ENCODE results near the gene TUBG2.

Gene TUBG2

DNA sequence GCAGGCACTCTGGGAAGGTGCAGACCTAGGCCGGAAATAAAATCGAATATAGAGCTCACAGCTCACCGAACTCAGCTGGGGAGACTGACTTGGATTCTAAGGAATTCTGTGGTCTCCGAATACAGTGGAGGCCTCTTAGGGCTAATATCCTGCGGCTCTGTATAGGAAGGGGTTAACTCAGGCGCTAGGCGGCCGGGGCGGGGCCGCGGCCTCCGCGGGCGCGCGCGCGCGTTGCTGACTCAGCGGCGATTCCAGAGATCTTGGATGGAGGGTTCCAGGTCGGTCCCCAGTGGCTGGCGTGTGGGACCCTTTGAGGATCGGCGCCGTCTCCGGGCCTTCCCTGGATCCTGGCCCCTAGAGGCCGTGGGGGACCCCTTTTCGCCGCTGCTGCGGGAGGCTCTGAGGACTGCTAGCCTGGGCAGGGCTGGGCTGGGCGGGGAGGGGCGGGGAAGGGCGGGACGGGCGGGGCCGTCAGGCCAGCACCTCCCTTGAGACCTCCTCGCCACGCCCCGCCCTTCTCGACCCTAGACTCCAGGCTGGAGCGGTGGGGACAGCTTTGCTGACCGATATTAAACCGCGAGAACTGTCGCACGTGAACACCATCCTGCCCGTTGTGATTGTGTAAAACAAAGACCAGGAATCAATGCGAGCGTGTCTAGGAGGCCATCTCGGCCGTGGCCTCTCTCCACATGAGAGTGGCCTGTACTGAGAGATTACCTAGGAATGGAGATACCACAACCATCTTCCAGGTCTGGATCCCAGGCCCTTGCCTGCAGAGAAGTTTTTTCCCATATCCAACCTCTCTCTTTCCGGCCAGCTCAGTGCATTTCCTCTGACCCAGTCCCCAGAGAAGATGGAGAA is 19.1 kb downstream of the TUBG2 start:
- FAIRE-seq, result no peak

DNA sequence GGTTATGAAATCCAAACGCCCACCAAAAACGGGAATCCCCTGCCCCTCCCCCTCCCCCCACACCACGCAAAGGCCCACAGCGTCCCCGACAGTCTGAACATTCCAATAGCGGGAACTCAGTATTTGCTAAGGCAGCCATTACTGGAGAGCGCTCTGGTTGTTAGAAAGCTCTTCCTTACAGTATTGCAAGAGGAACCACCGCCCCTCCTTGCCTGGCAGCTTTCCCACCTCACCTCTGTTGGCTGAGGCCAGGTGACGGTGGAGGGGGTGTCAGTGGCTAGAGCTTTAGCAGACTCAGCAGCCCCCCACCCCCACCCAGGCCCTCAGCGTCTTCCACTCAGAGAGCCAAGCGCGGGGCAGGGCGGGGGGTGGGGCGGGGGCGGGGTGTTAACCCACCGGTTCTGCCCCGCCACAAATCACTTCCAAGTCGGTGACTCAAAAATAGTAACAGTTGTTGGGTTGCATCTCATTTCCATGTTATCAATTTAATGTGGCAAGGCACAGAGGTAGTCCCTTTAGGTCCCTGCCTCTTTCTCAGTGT is 19.9 kb downstream of the TUBG2 start:
- no peak for FAIRE-seq

DNA sequence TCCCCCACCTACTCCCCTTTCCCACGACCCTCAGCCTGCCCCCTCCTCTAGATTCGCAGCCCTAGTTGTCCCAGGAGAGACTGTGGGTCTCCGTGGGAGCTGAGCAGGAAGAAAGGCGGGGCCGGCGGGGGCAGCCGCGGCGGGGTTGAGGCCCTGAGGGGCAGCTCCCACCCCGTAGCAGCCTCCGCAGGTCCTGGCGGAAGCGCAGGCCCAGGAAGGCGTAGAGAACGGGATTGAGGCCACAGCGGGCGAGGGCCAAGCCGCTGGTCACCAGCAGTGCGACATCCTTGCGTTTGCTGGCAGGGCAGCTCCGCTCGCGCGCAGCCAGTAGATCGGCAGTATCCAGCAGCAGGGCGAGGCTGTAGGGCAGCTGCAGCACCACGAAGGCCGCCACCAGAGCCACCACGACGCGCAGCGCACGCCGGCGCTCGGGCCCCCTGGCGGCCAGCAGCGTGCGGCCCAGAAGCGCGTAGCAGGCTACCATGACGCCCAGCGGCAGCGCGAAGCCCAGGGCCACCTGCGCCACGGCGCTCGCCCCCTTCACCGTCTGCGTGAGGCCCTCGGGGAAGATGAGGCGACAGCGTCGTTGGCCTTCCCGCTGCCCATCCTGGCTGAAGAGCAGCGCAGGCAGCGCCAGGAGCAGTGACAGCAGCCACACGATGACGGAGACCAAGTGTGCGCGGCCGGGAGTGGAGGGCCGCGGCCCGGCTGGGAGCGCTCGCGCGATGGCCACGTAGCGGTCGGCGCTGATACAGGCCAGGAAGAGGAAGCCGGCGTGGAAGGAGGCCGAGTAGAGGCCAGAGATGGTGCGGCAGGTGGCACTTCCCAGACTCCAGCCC is 20.6 kb downstream of the TUBG2 start:
- FAIRE-seq, result no peak

DNA sequence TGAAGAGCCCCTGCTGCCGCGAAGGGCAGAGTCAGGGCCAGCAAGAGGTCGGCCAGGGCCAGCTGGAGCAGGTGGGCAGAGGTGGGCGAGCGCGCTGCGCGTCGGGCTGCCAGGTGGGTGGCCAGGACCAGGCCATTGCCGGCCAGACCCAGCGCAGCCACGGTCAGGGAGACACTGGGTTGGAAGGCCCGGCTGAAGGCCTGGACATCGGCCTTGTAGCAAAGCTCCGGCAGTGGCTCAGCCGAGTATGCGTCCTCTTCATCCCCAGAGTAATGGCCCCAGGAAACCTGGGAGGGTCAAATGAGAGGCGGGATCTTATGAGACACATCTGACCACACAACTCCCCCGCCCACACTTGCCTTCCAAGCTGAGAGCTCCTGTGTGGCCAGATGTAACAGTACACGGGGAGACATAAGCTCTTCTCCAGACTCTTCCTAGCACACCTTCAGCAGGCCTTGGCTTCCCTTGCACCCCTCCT is 21.3 kb downstream of the TUBG2 start:
- FAIRE-seq, result no peak

DNA sequence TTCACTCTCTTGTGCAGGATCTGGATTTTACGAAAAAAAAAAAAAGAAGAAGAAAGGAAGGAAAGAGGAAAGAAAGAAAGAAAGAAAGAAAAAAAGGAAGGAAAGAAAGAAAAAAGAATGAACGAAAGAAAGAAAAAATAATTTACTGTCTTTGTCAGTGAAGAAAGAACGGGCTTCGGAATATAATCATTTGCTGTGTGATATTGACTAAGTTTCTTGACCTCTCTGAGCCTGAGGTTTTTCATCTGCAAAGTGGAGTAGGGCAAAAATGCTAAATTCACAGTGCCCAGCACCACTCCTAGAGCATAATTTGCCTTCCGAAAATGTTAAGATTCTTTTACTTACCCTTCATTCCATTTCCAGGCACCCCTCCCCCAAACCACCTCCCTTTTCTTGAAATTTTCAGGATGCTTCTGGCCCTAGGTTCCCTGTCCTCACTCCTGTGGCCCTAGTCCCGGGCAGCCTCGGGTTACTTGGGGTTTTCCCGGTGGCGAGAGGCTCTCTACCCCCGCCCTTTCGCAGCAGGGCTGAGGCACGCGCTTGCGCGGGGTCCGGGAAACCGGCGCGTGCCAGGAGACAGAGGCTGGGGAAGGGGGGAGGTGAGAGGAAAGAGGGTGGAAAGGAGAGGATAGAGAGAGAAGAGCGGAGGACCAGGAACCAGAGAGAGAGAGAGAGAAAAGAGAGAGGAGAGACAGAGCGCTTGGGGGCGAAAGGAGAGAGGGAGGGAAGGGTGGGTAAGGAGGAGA is 23.1 kb downstream of the TUBG2 start, which contains the start of gene CNTNAP1:
TSS of gene CNTNAP1 (plus strand) at position 556 of the 746 bp plus-strand sequence. CDS start 299 bp downstream, outside the sequence.
- FAIRE-seq, result no peak

DNA sequence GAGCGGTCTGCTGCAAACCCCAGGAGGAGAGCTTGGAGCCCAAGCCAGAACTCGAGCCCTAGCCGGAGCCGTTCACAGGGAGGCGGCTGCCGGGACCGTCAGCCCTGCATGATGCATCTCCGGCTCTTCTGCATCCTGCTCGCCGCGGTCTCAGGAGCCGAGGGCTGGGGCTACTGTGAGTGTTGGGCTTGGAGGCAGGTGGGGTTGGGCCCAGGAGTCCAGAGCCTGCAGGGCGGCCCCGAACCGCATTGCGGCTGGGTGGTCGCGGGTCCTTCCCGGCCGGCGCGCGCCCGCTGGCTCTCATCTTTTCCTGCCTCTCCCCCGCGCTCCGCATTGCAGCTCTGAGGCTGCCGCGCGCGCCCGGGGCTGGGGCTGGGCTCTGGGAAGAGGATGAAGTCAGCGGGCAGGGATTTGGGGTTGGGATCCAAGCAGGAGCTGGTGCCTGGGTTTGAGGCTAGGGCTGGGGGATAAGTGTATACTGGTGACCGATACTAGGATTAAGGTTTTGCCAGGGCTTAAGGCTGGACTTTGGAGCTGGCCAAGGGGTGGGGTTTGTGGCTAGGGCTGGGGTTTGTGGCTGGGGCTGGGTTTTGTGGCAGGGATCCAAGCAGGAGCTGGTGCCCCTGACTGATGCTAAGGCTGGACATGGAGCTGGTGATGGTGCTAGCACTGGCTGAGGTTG is 23.8 kb downstream of the TUBG2 start:
- no peak for FAIRE-seq

DNA sequence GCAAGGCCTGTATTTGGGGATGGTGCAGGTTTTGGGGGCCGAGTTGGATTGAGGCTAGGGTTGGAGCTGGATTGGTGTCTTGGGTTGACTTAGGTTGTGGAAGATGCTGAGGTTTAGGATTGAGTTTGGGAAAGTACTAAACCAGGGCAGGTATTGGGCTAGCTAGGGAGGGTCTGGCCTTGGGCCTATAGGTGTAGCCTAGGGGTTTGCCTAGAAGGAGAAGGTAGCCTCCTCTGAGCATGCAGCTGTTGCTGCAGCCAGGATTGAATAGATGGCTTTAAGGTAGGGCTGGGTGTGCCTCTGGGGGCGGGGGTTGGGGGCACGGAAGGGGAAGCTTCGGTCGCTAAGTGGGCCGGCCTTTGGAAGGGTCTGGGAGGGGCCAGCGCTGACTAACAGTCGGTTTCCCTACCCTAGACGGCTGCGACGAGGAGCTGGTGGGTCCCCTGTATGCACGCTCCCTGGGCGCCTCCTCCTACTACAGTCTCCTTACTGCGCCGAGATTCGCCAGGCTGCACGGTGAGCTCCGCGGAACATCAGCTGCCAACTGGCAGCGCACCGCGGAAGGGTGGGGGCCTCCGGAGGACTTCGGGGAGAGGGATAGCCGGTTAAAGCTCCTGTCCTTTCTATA is 24.4 kb downstream of the TUBG2 start:
- no peak for FAIRE-seq

DNA sequence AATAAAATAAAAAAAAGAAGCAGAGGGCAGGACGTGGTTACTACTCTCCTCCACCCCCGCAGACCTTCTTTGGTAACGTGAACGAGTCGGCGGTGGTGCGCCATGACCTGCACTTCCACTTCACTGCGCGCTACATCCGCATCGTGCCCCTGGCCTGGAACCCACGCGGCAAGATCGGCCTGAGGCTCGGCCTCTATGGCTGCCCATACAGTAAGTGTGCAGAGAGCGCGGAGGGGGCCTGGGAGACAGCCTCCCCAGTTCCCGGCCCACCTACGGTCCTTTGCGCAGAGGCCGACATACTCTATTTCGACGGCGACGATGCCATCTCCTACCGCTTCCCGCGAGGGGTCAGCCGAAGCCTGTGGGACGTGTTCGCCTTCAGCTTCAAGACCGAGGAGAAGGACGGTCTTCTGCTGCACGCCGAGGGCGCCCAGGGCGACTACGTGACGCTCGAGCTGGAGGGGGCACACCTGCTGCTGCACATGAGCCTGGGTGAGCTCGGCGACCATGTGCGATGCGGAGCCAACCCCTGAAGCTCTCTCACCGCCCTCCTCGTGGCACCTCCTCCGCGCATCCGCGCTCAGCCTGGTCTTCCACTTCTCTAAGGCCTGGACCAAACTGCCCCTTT is 26.0 kb downstream of the TUBG2 start:
- FAIRE-seq, result no peak

DNA sequence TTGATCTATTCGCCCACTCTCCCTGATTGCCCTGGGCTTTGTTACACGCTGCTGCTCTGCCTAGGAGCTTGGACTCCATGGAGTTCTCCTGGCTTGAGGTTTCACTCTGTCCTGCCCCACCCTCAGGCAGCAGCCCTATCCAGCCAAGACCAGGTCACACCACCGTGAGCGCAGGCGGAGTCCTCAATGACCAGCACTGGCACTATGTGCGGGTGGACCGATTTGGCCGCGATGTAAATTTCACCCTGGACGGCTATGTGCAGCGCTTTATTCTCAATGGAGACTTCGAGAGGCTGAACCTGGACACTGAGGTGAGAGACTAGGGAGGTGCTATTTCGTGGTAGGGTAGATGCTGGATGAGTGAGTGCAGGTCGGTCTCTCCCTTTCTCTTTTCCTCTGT is 26.7 kb downstream of the TUBG2 start:
- no peak for FAIRE-seq

DNA sequence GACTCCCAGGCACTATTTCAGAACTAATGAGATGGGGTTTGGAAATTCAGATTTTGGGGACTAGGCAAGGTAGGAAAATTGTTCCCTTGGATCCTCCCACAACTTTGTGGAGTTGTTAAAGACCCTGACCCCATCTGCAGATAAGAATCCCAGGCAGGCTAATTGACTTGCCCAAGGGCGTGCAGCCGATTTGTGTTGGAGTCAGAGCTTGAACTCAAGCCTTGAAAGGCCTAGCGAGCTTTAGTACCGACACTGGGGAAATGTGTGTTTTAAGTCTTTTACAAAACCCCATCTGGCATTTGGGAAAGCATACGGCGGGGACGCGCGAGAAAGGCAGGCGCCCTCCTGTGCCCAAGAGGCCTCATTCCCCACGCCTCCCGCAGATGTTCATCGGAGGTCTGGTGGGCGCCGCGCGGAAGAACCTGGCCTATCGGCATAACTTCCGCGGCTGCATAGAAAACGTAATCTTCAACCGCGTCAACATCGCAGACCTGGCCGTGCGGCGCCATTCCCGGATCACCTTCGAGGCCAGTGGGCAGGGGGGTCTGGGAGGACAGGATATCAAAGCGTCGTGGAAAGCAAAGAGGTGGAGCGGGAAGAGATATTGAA is 27.5 kb downstream of the TUBG2 start:
- no peak for FAIRE-seq

DNA sequence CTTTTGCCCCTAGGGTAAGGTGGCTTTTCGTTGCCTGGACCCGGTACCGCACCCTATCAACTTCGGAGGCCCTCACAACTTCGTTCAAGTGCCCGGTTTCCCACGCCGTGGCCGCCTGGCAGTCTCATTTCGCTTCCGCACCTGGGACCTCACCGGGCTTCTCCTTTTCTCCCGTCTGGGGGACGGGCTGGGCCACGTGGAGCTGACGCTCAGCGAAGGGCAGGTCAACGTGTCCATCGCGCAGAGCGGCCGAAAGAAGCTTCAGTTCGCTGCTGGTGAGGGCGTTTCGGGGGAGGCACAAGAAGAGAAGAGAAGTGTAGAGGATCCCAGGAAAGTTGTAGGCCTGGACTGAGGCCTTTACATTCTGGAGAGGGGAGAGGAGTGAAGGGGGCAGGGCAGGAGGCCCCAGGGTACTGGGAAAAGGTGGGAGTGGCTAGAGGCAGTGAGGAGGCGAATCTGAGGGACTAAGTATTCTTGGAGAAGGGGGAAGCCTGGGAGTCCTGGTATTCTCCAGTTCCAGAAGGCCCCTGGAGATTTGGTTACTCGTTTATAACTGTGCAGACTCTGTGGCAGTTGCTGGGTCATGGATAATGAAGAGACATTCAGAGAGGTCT is 28.7 kb downstream of the TUBG2 start:
- no peak for FAIRE-seq

DNA sequence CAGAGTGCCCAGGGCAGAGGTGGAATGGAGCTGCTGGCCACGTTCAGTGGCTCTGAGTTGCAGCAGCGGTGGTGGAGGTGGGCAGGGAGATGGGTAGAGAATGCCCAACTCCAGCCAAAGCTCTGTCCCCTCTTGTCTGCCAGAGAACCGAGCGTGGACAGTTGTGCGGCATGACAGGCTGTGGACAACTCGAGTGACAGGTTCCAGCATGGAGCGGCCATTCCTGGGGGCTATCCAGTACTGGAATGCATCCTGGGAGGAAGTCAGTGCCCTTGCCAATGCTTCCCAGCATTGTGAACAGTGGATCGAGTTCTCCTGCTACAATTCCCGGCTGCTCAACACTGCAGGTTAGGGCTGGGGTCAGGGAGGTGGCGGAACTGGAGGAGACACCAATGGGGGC is 31.5 kb downstream of the TUBG2 start:
- no peak for FAIRE-seq

DNA sequence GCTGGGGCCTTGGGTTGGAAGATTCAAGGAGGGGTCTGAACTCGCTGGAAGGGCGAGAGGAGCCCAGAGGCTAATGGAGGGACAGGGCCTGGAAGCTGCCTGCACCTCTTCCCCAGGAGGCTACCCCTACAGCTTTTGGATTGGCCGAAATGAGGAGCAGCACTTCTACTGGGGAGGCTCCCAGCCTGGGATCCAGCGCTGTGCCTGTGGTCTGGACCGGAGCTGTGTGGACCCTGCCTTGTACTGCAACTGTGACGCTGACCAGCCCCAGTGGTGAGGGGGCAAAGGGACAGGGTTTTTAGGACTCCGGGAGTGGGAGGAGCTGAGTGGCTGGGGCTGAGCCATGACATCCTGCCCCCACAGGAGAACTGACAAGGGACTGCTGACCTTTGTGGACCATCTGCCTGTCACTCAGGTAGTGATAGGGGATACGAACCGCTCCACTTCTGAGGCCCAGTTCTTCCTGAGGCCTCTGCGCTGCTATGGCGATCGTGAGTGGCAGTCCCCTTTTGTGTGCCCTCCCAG is 32.0 kb downstream of the TUBG2 start:
- FAIRE-seq, result no peak

DNA sequence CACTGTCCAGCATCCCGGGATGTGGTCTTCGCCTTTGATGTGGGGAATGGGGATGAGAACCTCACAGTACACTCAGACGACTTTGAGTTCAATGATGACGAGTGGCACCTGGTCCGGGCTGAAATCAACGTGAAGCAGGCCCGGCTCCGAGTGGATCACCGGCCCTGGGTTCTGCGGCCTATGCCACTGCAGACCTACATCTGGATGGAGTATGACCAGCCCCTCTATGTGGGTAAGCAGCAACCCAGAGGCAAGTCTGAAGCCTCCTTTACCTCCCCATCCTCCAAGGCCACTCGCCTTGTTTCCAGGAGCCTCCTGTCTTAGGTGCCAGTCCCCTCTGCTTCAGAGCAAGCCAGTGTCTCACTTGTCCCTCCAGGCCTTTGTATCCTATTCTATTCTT is 33.4 kb downstream of the TUBG2 start:
- no peak for FAIRE-seq

DNA sequence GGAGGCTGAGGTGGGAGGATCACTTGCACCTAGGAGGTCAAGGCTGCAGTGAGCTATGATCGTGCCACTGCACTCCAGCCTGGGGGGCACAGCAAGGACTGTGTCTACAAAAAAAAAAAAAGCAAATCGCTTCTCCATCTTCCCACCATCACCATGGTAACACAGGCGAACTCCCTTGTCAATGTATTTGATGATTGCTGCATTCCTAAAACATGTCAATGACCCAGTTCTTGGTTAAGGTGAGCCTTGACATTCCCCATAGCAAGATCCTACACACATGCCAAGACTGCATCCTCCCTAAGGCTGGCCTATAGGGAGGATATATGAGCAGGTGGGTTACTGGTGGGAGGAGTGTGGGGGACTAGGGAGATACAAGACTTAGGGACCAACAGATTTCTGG is 35.4 kb downstream of the TUBG2 start:
- no peak for FAIRE-seq

DNA sequence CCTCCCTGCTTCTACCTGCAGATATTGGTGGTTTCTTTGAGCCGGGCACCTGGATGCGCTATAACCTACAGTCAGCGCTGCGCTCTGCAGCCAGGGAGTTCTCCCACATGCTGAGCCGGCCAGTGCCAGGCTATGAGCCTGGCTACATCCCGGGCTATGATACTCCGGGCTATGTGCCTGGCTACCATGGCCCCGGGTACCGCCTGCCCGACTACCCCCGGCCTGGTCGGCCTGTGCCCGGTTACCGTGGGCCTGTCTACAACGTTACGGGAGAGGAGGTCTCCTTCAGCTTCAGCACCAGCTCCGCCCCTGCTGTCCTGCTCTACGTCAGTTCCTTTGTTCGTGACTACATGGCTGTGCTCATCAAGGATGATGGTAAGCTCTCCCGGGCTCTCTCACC is 36.4 kb downstream of the TUBG2 start:
- FAIRE-seq, result no peak

DNA sequence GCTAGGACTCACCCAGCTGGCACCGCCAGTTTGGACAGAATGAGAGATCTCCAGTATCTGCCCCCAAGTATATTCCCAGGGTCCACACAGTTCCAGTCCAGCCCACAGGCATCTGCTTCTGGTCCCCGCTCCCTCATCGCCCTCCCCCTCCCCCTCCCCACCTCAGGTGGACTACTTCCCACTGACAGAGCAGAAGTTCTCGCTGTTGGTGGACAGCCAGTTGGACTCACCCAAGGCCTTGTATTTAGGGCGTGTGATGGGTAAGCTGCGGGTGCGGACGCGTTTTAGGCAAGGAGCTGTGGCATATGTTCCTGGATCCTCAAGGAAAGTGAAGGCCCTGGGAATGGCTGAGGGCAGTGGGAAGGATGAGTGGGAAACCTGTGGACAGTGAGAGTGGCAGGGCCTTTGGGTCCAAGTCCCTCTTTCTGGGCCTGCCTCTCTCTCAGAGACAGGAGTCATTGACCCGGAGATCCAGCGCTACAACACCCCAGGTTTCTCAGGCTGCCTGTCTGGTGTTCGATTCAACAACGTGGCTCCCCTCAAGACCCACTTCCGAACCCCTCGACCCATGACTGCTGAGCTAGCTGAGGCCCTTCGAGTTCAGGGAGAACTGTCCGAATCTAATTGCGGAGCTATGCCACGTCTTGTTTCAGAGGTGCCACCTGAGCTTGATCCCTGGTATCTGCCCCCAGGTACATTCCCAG is 38.2 kb downstream of the TUBG2 start:
- no peak for FAIRE-seq

DNA sequence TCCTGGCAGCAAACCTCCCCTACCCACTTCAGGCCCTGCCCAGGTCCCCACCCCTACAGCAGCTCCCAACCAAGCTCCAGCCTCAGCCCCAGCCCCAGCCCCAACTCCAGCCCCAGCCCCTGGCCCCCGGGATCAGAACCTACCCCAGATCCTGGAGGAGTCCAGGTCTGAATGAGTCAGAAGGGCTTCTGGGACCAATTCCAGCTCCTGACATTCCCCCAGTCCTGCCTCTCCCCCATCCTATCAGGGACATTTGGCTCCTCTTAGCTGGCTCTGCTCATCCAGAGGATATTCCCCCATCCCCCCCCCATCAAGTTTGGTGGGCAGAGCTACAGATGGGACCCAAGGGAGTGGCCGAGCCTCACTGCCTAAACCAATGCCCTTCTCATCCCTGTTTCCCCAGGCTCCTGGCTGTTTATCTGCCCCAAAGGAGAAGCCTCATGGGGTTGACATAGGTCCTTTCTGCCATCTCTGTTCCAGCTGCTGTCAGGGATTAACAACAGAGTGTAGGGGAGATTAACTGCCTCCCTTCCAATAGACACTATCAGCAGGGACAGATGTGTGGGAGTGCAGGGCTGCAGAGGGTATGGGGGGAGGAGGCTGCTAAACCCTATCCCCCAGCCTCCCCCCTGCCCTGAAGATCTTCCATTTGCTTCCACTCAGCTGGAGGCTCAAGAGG is 39.8 kb downstream of the TUBG2 start:
- FAIRE-seq, result no peak

DNA sequence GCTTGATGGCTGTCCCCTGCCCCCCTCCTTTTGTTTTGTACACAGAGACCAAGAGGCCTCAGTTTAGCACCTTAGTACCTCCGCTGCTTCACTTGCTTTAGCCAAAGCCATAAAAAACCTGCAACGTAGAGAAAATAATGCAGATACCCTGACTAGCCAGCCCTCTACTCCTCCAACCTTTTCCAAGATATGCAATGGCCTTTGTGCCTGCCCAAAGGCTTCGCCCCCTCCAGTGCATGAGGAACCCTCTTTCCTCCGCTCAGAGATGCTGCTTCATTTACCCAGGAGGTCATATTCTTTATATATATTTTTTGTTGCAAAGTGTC is 40.3 kb downstream of the TUBG2 start:
- no peak for FAIRE-seq
